GM18499 (cell line): ENCODE measurements around the gene CDIPT.
A peak's percentile ranks its signal among the peaks of the same experiment; 100 is the strongest.
"Not testable (repeated sequence)": the region's sequence is repeated elsewhere in the genome, so short reads cannot be mapped to it uniquely, and the experiment has no call there.

Experiments
- ATAC-seq: cut with Tn5 transposase; IDR thresholded peaks from one replicate; pipeline ENCODE4 v1.9.1; 2021; ENCODE audit warnings: moderate number of reproducible peaks; ENCODE audit not compliant: insufficient read depth, unreplicated experiment

Gene CDIPT, protein sequence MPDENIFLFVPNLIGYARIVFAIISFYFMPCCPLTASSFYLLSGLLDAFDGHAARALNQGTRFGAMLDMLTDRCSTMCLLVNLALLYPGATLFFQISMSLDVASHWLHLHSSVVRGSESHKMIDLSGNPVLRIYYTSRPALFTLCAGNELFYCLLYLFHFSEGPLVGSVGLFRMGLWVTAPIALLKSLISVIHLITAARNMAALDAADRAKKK

DNA sequence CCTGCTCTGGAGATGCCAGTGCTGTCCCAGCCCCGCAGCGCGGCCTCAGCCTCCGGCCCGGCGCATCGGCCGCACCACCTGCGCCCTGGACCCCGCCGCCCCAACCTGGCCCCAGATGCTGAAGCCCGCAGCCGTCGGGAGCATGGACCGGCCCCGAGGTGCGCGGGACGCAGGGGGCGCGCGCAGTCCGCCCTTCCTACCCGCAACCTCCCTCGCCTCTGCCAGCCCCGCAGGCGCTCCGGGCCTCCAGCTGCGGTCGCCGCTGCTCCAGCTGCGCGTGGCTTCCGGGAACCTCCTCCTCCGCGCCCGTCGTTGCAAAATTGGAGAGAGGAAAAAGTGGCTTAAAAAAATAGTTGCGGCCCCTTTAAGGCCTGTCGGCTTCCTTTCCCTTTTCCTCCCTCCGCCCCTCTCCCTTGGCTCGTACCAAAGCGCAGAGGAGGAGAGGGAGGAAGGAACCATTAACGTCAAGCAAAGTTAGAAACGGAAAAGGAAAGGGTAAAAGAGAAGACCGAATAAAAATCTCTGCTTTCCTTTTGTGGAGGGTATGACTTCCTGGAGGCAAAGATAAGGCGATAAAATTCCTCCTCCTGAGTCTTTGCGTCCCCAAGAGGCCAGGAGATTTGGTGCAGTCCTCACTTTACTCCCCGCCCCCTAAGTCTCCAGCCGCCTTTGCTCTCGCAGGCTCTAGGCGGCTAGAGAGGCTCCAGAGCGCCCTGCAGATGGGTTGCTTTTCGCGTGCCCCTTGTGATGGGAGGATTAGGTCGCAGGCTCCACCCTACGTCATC, at the start of gene CDIPT:
TSS of gene CDIPT (minus strand) at position 343 of the 785 bp plus-strand sequence. CDS start 369 bp downstream, outside the sequence.
- ATAC-seq = peak; percentile 82

DNA sequence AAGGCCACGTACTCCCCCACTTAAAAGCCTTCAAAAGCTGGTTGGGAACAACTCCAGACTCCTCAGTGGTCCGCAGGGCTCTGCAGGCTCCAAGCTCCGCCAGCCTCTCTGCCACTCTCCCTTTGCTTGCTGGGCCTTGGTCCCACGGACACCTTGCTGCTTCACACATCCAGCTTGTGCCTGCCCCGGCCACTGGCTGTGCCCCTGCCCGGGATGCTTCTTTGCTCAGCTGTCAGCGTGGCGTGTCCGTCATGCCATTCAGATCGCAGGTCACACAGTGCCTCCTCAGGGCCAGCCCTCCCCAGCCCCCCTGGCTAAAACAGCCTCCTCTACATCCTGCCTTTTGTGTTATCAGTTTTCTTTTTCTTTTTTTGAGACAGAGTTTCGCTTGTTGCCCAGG, 49.1 kb upstream of the CDIPT start:
- ATAC-seq = no peak

DNA sequence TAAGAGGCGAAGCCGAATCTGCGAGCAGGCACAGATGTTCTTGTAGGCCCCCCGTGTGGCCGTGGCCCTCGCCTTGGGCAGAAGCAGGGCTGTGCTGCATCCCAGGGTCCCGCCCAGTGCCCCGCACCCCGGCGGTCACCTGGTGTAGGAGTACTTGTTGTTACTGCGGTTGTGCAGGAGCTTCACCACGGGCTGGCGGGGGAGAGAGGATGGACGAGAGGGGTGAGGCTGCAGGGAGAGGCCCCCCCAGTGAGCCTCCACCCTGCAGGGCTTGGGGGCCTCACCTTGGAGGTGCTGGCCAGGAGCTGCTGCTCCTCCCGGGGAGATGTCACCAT, 48.6 kb upstream of the CDIPT start:
- ATAC-seq = no peak

DNA sequence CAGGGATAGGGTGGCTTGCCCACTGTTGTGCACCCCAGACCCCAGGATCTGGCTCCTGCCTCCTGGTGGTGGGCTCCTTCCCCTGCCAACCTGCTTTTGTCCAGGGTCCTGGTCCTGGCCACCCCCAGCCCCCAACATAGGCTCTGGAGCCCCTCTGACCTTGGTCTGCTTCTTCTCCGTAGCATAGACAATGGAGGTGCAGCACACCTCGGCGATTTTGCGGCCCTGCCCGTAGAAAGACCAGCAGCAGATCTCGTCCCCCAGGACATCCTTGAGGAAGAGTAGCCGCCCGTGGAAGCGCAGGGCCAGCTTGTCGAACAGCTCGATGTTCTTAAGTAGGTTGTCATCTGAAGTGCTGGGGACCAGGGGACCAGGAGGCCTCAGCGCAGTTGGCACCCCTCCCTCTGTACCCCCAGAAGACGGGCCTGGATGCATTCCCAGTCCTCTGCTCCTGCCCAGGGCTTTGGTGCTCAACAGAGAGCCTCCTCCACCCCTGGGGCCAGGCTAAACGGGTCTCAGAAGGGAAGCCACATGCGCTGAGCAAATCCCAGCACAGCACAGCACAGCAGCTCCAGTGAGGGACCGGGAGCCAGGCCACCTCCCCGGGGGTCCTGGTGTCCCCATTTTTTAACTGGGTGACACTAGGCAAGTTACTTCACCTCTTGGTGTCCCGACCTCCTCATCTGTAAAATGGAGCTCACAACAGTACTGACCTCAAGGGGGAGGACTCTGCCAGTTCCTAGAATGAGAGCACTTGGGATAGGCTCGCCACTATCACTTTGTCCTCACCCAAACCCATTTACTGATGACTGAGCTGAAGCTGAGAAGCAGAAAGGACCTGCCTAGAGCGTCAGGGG, 48.0 kb upstream of the CDIPT start:
- ATAC-seq = no peak

DNA sequence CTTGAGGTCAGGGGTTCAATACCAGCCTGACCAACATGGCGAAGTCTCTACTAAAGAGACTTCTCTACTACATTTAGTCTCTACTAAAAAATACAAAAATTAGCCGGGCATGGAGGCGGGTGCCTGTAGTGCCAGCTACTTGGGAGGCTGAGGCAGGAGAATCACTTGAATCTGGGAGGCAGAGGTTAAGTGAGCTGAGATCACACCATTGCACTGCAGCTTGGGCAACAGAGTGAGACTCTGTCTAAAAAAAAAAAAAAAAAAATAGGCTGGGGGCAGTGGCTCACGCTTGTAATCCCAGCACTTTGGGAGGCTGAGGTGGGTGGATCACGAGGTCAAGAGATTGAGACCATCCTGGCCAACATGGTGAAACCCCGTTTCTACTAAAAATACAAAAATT, 46.8 kb upstream of the CDIPT start:
- not testable (repeated sequence) for ATAC-seq

DNA sequence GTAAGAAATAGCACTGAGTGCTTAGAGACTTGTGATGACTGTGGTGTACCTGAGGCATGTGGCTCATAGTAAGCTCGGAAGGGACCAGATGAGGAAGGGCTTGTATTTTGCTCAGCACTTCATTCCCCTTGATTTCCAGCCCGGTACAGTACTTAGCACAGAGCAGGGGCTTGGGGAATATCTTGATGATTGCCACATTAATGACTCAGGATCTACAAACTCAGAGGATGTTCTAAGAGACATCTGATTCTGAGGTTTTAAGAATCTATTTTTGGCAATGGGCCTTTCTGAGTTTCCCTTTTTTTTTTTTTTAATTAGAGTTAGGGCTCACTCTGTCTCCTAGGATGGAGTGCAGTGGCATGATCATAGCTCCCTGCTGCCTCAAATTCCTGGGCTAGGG, 46.4 kb upstream of the CDIPT start:
- no peak for ATAC-seq

DNA sequence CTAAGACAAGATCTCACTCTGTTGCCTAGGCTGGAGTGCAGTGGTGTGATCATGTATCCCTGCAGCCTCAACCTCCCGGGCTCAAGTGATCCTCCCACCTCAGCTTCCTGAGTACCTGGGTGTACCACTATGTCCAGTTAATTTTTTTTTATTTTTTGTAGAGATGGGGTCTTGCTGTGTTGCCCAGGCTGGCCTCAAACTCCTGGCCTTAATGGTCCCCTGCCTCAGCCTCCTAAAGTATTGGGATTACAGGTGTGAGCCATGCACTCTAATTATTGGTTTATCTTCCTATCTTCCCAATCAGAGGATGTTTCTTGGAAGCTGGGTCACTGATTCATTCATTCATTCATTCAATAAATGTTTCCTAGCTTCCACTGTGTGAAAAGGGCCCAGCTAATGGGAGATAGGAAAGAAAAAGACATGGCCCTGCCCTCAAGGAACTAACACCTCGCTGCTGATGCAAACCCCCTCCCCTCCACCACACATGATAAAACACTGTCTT, 45.7 kb upstream of the CDIPT start:
- no peak for ATAC-seq

DNA sequence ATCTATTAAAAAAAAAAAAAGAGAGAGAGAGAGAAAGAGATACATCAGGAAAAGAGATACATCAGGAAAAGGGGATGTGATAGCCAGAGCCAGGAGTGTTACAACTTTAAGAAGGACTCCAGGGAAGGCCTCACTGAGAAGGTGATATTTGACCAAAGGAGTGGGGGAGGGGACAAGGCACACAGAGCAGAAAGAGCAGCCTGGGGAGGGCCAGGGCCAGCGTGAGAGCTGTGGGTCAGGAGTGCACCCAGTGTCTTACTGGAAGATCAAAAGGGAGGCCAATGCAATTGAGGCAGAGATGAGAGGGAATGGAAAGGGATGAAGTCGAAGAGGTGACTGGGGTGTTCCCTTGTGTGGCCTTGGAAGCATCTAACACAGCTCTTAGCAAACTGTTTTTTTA, 44.9 kb upstream of the CDIPT start:
- no peak for ATAC-seq

DNA sequence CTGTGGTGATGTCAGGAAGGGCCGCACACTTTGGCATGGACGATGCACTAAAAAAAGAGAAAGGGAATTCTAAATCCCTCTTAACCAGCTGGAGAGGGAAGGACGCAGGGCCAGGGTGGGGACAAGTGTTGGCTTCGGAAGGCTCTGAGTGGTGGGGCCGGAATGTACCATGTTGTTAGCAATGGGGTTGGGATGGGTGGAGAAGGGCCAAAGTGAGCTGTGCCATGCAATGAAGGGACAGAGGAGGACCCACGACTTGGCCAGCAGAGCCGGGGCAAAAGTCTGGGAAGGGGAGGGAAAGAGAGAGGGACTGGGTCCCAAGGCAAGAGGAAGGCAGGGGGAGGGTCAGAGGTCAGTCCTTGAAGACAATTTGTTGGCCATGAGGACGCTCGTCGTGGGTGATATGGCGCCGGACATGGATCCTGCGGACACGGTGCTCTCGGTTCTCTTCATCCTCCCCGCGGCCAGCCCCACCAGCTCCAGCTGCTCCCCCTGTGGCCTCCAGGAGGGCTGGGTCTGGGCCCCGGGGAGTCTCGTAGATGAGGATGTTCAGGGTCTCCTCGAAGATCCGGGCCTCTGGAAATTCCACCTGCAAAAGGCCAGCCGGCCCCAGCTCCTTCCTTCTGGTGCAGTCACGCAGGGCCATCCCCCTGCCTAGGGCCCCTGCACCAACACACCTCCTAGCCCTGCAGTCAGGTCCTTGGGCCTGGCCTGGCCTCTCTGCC, 43.7 kb upstream of the CDIPT start:
- ATAC-seq = no peak

DNA sequence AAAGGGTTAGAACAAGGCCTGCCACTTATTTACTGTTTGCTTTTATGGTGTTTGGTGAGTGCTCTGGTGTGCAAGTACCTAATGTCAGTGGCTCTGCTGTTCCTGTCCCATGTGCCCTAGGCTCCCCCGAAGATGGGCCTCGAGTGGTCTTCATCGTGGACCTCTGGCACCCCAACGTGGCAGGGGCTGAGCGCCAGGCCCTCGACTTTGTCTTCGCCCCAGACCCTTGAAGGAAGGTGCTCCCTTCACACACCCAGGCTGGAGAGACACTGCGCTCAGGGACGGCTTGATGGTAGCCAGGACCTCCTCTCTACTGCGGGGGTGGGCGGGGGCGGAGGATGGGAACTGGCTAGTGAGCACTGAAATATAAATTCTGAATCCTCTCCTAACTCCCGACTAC, 42.6 kb upstream of the CDIPT start:
- ATAC-seq = no peak

DNA sequence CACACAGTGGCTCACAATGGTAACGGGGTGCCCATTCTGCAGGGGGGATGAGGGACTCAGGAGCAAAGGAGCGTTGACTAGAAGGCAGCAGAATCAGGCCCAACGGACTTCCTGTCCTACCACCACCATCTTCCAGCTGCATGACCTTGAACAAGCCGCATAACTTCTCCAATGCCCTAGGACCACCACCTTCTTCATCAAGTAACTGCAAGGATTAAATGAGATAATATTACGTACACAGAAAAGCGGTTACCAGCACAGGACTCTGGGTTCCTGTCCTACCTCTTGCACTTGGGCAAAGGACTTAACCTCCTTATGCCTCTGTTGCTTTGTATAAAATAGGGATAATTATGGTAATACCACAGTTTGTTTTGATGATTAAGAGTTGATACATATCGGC, 41.9 kb upstream of the CDIPT start:
- ATAC-seq = no peak

DNA sequence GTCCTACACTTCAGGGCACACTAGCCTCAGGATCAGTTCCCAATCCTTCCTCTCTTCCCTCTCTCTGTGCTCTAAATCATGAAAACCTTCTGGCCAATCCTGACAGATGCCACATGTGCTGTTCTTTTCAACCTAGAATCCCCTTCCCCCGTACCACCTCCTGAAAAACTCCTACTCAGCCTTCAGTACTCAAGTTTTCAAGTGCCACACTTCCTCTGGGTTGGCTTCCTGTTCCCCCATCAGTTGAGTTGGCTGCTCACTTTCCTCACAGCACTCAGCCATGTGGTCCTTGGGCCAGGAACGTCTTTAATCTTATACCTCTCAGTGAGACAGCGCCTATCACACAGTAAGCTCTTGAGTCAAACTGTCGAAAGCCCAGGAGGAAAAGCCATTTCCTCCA, 40.6 kb upstream of the CDIPT start:
- ATAC-seq = no peak

DNA sequence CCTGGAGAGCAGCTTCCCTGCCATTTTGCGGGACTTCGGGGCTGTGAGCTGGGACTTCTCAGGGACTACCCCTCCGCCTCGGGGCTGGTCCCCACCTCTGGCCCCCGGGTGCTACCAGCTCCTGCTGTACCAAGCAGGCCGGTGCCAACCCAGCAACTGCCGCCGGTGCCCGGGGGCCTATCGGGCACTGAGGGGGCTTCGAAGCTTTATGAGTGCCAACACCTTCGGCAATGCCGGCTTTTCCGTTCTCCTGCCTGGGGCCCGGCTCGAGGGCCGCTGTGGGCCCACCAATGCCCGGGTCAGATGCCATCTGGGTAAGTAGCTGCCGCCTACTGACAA, 38.5 kb upstream of the CDIPT start:
- no peak for ATAC-seq

DNA sequence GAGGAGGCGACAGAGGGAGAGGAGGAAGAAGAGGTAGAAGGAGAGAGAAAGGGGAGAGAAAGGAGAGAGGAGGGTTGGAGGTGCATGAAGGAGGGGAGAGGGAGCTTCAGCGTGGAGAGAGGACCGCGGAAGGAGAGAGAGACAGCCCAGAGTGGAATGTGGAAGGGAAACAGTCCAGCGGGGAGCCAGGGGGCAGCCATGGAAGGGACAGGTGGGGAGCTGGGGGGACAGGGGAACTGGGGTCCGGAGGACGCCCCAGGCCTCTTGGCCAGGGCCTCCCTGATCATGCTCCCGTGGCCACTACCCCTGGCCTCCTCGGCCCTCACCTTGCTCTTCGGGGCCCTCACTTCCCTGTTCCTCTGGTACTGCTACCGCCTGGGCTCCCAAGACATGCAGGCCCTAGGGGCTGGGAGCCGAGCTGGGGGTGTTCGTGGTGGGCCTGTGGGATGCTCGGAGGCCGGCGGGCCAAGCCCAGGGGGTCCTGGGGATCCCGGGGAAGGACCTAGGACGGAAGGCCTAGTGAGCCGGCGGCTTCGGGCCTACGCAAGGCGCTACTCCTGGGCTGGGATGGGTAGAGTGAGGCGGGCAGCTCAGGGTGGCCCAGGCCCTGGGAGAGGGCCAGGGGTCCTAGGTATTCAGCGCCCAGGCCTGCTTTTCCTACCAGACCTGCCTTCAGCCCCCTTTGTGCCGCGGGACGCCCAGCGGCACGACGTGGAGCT, 38.0 kb upstream of the CDIPT start:
- ATAC-seq = no peak

DNA sequence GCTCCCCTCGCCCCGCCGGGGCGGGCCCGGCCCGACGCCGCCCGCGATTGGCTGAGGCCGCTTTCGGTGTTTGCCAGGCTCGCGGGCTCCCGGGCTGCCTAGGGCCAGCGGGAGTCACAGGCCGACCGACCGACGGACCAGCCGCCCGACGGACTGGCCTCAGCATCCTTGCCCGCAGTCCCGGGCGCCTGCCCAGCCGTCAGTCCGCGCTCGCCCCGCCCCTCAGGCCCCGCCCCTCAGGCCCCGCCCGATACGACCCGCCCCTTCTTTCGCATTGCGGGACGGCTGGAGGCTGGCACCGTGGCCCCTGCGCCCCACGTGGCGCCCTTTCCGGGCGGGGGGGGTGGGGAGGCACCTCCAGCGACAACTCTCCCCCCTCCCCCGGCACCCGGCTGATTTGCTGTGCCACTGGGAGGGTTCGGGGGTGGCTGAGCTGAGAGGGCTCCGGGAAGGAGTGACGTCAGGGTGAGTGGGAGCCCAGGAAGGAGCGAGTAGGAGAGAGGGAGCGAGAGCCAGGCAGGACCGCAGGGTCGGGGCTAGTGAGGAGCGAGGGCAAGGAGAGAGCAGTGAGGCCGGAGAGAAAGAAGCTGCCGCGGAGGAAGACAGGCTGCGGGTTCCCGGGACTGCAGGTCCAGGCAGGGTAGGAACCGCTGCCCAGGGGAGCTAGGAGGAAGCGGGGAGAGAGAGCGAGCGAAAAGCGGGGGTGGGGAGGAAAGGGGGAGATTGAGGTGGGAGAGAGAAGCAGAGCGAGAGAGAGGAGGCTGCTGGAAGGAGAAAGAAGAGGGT, 37.3 kb upstream of the CDIPT start, which contains the start of gene ASPHD1:
TSS of gene ASPHD1 (plus strand) at position 387 of the 786 bp plus-strand sequence. CDS start 484 bp downstream, outside the sequence.
- ATAC-seq = no peak

DNA sequence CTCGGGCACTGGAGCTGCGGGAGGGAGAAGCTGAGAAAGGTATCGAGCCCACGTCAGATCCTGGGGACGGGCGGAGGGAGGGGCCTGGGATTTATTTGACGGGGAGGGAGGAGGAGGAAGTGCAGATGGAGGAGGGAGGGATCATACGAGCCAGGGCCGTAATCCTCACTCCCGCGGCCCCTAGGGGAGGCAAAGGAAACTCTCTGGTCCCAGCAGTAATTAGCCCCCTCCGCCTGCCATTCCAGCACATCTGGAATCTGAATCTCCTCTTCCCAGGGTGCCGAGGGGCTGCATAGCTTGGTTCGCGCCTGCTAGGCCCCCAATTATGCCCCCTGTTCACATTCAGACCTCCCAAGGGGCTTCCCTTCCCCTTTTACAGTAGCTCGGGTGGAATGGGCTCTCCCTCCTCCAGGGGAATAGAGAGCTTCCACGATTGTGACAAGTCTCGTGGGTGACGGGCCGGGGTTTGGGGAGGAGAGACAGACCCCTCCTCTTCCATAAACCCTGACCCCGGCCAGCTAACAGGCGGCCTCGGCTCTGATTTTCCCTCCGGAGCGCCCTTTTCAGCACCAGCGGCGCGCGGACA, 36.6 kb upstream of the CDIPT start, which contains the start of gene SEZ6L2:
TSS of gene SEZ6L2 (minus strand) at position 35 of the 586 bp plus-strand sequence. CDS start 531 bp downstream, outside the sequence.
- no peak for ATAC-seq

DNA sequence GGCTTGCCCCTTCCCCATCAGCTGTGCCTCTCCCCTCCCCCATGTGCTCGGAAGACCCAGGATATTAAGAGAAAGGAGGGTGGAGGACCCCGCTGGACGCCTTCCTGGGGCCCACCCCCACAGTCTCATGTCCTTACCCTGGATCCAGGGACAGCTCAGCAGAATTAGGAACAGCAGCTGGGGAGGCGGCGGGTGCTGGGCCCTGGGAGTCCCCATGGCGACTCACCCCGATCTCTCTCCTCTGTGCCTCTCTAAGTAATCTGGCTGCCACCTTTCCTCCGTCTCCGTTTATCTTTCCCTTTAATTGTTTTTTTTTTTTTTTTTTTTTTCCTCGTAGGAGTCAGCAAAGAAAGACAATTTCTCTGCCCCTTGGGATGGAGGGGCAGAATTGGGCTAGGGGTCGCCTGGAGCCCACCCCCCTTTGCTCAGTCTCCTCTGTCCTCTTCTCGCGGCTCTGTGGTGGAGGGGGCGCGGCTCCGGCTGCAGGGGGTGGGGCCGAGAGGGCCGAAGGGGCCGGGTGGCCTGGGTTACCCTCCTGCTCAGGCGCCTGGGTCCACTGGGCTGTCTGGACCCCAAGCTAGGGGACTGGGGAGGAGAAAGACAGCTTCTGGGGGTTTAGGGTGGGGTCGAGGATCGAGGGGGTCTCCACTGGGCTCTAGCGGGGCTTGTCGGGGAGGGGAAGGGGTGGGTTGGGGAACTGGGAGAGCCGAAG, 35.9 kb upstream of the CDIPT start:
- no peak for ATAC-seq
